Measurements from ENCODE around the gene IGSF23.
"Not testable (repeated sequence)": the region's sequence is repeated elsewhere in the genome, so short reads cannot be mapped to it uniquely, and the experiment has no call there.

Gene IGSF23

DNA sequence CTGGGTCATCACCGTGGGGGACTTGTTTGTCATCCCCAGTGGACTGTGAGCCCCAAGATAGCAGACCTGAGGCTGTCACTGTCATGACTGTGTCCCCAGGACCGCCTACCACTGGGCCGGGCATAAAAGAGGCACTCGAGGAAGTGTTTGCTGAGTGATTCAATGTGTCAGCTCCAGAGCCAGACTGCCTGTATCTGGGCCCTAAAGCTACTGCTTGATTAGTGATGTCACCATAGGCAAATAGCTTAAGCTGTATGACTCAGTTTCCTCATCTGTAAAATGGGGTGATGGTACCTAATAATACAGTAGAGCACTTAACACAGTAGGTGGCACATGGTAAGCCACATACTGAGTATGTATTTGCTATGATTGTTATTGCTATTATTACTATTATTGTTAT is 46.7 kb downstream of the IGSF23 start:
- DNase-seq (ENCODE audit: insufficient read length, low spot score) (no peak), FAIRE-seq (no peak)
- no peak for TF ChIP-seq SPI1 (IDR thresholded peaks at IDR 0.05; ENCODE audit: low read depth, low read length)
- TF ChIP-seq POLR2A (IDR thresholded peaks at IDR 0.05; ENCODE audit: low read depth, low read length): no peak
- no peak for TF ChIP-seq POU2F2 (IDR thresholded peaks at IDR 0.05; ENCODE audit: low read depth, low read length)
- TF ChIP-seq POLR2AphosphoS5 (IDR thresholded peaks at IDR 0.05; ENCODE audit: low read depth, low read length): no peak
- no peak for TF ChIP-seq PAX5 (IDR thresholded peaks at IDR 0.05; ENCODE audit: insufficient read depth, low read length, severe bottlenecking)
- no peak for TF ChIP-seq TAF1 (IDR thresholded peaks at IDR 0.05; ENCODE audit: low read depth, low read length)

- TF ChIP-seq POU2F2 (IDR thresholded peaks at IDR 0.05; ENCODE audit: low read depth, low read length): no peak
- FAIRE-seq (no peak), DNase-seq (ENCODE audit: insufficient read length, low spot score) (no peak)
Observed at GRCh38 chr19:44661205-44661604, 47.8 kb downstream of the IGSF23 start.

DNA sequence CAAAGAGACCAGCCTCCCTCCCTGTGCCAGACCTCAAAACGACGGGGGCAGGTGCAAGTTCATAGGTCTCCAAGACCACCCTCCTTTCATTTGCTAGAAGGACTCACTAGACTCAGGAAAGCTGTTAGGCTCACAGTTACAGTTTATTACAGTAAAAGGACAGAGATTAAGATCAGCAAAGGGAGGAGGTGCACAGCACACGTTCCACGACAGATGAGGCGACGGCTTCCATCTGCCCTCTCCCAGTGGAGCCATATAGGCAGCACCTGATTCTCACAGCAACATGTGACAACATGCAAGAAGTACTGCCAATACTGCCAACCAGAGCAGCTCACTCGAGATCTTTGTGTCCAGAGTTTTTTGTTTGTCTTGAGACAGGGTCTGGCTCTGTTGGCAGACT is 48.5 kb downstream of the IGSF23 start:
- DNase-seq (ENCODE audit: insufficient read length, low spot score) (no peak), FAIRE-seq (no peak)
- TF ChIP-seq POU2F2 (IDR thresholded peaks at IDR 0.05; ENCODE audit: low read depth, low read length): no peak
- no peak for TF ChIP-seq SPI1 (IDR thresholded peaks at IDR 0.05; ENCODE audit: low read depth, low read length)
- no peak for TF ChIP-seq POLR2AphosphoS5 (IDR thresholded peaks at IDR 0.05; ENCODE audit: low read depth, low read length)
- no peak for TF ChIP-seq TAF1 (IDR thresholded peaks at IDR 0.05; ENCODE audit: low read depth, low read length)
- no peak for TF ChIP-seq POLR2A (IDR thresholded peaks at IDR 0.05; ENCODE audit: low read depth, low read length)
- no peak for TF ChIP-seq PAX5 (IDR thresholded peaks at IDR 0.05; ENCODE audit: insufficient read depth, low read length, severe bottlenecking)

DNA sequence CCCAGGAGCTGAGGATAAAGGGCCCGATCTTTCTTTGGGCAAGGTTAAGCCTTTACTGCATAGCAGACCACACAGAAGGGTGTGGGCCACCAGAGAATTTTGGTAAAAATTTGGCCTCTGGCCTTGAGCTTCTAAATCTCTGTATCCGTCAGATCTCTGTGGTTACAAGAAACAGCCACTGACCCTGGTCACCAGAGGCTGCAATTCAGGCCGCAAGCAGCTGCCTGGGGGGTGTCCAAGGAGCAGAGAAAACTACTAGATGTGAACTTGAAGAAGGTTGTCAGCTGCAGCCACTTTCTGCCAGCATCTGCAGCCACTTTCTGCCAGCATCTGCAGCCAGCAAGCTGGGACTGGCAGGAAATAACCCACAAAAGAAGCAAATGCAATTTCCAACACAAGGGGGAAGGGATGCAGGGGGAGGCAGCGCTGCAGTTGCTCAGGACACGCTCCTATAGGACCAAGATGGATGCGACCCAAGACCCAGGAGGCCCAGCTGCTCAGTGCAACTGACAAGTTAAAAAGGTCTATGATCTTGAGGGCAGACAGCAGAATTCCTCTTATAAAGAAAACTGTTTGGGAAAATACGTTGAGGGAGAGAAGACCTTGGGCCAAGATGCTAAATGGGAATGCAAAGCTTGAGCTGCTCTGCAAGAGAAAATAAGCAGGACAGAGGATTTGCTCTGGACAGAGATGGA is 49.5 kb downstream of the IGSF23 start:
- no peak for TF ChIP-seq POU2F2 (IDR thresholded peaks at IDR 0.05; ENCODE audit: low read depth, low read length)
- TF ChIP-seq POLR2AphosphoS5 (IDR thresholded peaks at IDR 0.05; ENCODE audit: low read depth, low read length): no peak
- TF ChIP-seq SPI1 (IDR thresholded peaks at IDR 0.05; ENCODE audit: low read depth, low read length): no peak
- no peak for TF ChIP-seq POLR2A (IDR thresholded peaks at IDR 0.05; ENCODE audit: low read depth, low read length)
- no peak for TF ChIP-seq TAF1 (IDR thresholded peaks at IDR 0.05; ENCODE audit: low read depth, low read length)
- no peak for TF ChIP-seq PAX5 (IDR thresholded peaks at IDR 0.05; ENCODE audit: insufficient read depth, low read length, severe bottlenecking)
- DNase-seq (ENCODE audit: insufficient read length, low spot score) (no peak), FAIRE-seq (no peak)

DNA sequence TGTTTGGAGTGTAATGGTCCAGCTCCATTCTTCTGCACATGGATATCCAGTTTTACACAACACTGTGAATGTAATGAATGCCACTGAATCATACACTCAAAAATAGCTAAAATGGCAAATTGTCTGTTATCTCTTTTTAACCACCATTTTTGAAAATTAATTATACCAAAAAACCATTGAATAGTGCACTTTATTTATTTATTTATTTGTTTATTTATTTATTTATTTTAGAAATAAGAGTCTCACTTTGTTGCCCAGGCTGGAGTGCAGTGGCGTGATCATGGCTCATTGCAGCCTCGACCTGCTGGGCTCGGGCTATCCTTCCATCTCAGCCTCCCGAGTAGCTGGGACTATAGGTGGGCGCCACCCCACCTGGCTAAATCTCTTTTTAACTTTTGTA is 50.6 kb downstream of the IGSF23 start:
- FAIRE-seq (no peak), DNase-seq (ENCODE audit: insufficient read length, low spot score) (no peak)
- TF ChIP-seq PAX5 (IDR thresholded peaks at IDR 0.05; ENCODE audit: insufficient read depth, low read length, severe bottlenecking): no peak
- TF ChIP-seq SPI1 (IDR thresholded peaks at IDR 0.05; ENCODE audit: low read depth, low read length): no peak
- TF ChIP-seq TAF1 (IDR thresholded peaks at IDR 0.05; ENCODE audit: low read depth, low read length): no peak
- TF ChIP-seq POLR2A (IDR thresholded peaks at IDR 0.05; ENCODE audit: low read depth, low read length): no peak
- TF ChIP-seq POLR2AphosphoS5 (IDR thresholded peaks at IDR 0.05; ENCODE audit: low read depth, low read length): no peak
- TF ChIP-seq POU2F2 (IDR thresholded peaks at IDR 0.05; ENCODE audit: low read depth, low read length): no peak

DNA sequence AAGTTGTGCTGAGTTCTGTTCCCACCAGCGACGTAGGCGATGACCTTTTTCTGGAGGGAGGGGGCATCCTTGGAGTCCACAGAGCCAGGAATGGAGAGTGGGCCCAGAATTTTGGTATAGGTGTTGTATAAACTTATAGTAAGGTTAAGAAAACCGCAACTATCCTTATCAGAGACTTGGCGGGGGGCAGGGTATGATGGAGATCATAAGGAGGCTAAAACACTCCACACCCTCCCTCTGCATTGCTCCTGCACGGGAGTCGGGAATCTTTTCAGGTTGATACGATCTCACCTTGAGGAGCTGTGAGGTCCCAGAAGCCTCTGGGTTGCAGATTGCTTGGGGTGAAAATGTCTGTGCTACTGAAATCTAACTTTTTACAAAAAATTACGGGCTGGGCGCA is 51.6 kb downstream of the IGSF23 start:
- FAIRE-seq: no peak
- TF ChIP-seq TAF1 (IDR thresholded peaks at IDR 0.05; ENCODE audit: low read depth, low read length): no peak
- TF ChIP-seq POU2F2 (IDR thresholded peaks at IDR 0.05; ENCODE audit: low read depth, low read length): no peak
- no peak for TF ChIP-seq POLR2AphosphoS5 (IDR thresholded peaks at IDR 0.05; ENCODE audit: low read depth, low read length)
- no peak for TF ChIP-seq PAX5 (IDR thresholded peaks at IDR 0.05; ENCODE audit: insufficient read depth, low read length, severe bottlenecking)
- no peak for TF ChIP-seq POLR2A (IDR thresholded peaks at IDR 0.05; ENCODE audit: low read depth, low read length)
- no peak for TF ChIP-seq SPI1 (IDR thresholded peaks at IDR 0.05; ENCODE audit: low read depth, low read length)
- DNase-seq (ENCODE audit: insufficient read length, low spot score): no peak

GRCh38 chr19:44666852-44667556 is 53.6 kb downstream of the IGSF23 start:
- no peak for TF ChIP-seq SPI1 (IDR thresholded peaks at IDR 0.05; ENCODE audit: low read depth, low read length)
- no peak for TF ChIP-seq POLR2A (IDR thresholded peaks at IDR 0.05; ENCODE audit: low read depth, low read length)
- TF ChIP-seq PAX5 (IDR thresholded peaks at IDR 0.05; ENCODE audit: insufficient read depth, low read length, severe bottlenecking): no peak
- no peak for TF ChIP-seq TAF1 (IDR thresholded peaks at IDR 0.05; ENCODE audit: low read depth, low read length)
- no peak for FAIRE-seq
- no peak for DNase-seq (ENCODE audit: insufficient read length, low spot score)

DNA sequence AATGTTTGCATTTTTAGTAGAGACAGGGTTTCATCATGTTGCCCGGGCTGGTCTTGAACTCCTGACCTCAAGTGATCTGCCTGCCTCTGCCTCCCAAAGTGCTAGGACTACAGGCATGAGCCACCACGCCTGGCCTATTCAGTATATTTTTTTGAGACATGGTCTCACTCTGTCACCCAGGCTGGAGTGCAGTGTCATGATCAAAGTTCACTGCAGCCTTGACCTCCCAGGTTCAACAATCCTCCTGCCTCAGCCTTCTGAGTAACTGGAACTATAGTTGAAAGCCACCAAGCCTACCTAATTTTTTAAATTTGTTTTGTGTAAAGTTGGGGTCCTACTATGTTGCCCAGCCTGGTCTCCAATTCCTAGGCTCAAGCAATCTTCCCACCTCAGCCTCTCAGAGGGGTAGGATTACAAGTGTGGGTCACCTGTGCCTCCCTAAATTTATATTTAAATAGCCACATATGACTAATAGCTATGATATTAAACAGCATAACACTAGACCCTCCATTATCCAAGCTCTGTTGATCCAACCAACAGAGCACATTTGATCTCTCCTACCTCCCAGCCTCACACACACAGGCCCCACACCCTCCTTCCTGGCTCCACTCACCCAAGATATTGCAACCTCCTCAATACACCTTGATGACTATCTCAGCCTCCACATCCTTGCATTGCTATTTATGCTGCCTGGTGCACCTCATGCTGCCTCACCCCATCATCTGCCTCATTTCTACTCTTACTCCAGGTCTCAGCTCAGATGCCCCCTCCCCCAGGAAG is 55.8 kb downstream of the IGSF23 start:
- DNase-seq (ENCODE audit: insufficient read length, low spot score): no peak
- TF ChIP-seq POLR2AphosphoS5 (IDR thresholded peaks at IDR 0.05; ENCODE audit: low read depth, low read length) (no peak), PAX5 (IDR thresholded peaks at IDR 0.05; ENCODE audit: insufficient read depth, low read length, severe bottlenecking) (no peak), TAF1 (IDR thresholded peaks at IDR 0.05; ENCODE audit: low read depth, low read length) (no peak), POLR2A (IDR thresholded peaks at IDR 0.05; ENCODE audit: low read depth, low read length) (no peak), POU2F2 (IDR thresholded peaks at IDR 0.05; ENCODE audit: low read depth, low read length) (no peak), SPI1 (IDR thresholded peaks at IDR 0.05; ENCODE audit: low read depth, low read length) (no peak)
- no peak for FAIRE-seq

DNA sequence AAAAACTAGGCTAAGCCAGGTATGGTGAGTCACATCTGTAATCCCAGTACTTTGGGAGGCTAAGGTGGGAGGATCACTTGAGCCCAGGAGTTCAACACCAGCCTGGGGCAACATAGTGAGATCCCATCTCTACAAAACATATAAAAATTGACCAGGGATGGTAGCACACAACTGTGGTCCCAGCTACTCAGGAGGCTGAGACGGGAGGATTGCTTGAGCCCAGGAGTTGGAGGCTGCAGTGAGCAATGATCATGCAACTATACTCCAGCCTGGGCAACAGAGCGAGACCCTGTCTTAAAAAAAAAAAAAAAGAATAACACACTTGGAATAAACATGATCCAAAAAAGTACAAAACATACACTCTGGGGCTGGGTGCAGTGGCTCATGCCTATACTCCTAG is 56.7 kb downstream of the IGSF23 start:
- DNase-seq (ENCODE audit: insufficient read length, low spot score); FAIRE-seq: not testable (repeated sequence)

GRCh38 chr19:44671400-44671799 is 58.0 kb downstream of the IGSF23 start, which contains the start of gene CEACAM19:
Gene CEACAM19, plus strand, starts transcription at chr19:44671482. Its CDS starts 450 bp downstream, at chr19:44671932.
- TF ChIP-seq TAF1 (IDR thresholded peaks at IDR 0.05; ENCODE audit: low read depth, low read length) (no peak), SPI1 (IDR thresholded peaks at IDR 0.05; ENCODE audit: low read depth, low read length) (no peak), PAX5 (IDR thresholded peaks at IDR 0.05; ENCODE audit: insufficient read depth, low read length, severe bottlenecking) (no peak), POU2F2 (IDR thresholded peaks at IDR 0.05; ENCODE audit: low read depth, low read length) (no peak)
- DNase-seq (ENCODE audit: insufficient read length, low spot score): no peak
- no peak for FAIRE-seq

All from GM12891 (cell line).